Measurements from ENCODE around the gene TMEM253. TPM values are rescaled to one million over a fixed set of nuclear protein-coding genes. Genes with fewer than 3 reads are reported as not detected.
A peak's percentile ranks its signal among the peaks of the same experiment; 100 is the strongest.

Gene TMEM253
- polyA plus RNA-seq, 1 experiment = 0.75 TPM

DNA sequence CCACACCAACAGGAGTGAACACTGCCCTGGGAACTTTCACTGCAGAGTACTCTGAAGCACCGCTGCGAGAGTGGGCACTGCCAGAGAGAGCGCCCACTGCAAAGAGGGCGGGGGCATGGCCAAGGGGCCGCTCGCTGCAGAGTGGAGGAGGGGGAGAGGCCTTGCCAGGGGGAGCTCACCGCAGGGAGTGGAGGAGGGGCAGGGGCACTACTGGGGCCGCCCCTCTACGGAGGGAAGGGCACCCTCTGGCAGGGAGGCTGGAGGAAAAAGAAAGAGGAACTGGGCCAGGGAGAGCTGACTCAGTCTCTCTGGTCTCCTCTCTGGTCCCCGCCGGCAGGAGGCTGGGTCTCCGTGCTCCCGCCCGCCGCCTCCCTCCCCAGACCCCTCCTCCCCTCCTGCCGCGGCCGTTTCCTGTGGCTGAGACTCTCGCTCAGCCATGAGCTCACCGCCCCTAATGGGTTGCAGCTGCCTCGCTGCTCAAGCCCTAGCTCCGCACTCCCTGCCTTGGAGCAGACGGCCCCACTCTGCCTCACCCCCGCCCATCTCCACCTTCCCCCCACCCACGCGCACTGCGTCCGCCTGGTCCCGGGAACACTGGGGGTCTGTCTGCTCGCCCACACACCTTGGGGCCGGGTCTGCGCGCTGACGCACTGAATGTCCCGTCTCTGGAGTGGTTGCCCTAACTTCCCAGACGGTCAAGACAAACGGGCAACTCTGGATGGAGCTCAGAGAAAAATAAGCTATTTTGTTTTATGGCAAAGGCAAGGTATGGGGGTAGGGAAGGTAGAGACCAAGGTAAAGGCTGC lies 29.4 kb upstream of the TMEM253 start:
- Histone ChIP-seq H3K4me3 (ENCODE audit: low read depth, low read length) (peak overlapping the region; percentile 79), H3K36me3 (ENCODE audit: control insufficient read depth, insufficient read depth, low read length) (peaks cover 28% of the 10 kb centered on the region), H3K27me3 (ENCODE audit: control insufficient read depth, insufficient read depth, low read length) (no peaks in the 10 kb centered on the region)
- DNase-seq (ENCODE audit: low read depth) = peak; percentile 71
- TF ChIP-seq, protein P1, sequence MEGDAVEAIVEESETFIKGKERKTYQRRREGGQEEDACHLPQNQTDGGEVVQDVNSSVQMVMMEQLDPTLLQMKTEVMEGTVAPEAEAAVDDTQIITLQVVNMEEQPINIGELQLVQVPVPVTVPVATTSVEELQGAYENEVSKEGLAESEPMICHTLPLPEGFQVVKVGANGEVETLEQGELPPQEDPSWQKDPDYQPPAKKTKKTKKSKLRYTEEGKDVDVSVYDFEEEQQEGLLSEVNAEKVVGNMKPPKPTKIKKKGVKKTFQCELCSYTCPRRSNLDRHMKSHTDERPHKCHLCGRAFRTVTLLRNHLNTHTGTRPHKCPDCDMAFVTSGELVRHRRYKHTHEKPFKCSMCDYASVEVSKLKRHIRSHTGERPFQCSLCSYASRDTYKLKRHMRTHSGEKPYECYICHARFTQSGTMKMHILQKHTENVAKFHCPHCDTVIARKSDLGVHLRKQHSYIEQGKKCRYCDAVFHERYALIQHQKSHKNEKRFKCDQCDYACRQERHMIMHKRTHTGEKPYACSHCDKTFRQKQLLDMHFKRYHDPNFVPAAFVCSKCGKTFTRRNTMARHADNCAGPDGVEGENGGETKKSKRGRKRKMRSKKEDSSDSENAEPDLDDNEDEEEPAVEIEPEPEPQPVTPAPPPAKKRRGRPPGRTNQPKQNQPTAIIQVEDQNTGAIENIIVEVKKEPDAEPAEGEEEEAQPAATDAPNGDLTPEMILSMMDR (IDR thresholded peaks at IDR 0.05; ENCODE audit: insufficient read depth, low read depth, low read length) = 0 out of 2 replicates have a peak, but pooled peaks have one; percentile 8
- ChIA-PET CTCF (interaction anchor here (0.5 to 6.3 kb wide), 17 partner anchors 11 to 221 kb away, joined by 3 to 117 read pairs (median 5); partner anchors contain the start of genes TMEM253 and ZNF219), POLR2A (interaction anchor here (0.6 kb wide), 4 partner anchors 22 to 477 kb away, joined by 3 to 19 read pairs (median 6); no protein-coding TSS in a partner anchor)

DNA sequence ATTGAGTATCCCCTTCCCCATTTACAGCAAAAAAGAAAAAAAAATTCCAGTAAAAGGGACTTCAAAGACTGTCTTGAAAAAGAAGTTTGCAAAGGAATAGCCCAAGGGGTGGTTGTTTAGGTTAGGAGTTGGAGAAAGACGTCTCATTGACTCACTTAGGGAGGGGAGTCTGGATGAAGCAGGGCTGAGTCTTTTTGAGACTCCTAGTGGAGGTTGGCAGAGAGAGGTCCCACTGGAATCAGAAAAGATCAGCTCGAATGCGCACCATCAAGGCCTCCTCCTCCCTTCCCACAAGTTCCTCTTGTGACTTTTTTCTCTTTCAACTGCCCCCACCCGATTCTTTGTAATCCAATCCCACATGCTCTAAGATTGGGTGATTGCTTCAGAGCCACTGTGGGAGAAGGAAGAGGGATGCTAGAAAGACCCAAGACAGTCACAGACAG lies 28.8 kb upstream of the TMEM253 start:
- no peak for DNase-seq (ENCODE audit: low read depth)
- ChIA-PET POLR2A (interaction anchor here (0.6 kb wide), 3 partner anchors 21 to 31 kb away, joined by 4 to 19 read pairs (median 8); no protein-coding TSS in a partner anchor), CTCF (interaction anchor here (0.9 to 6.3 kb wide), 10 partner anchors 11 to 101 kb away, joined by 3 to 117 read pairs (median 14); partner anchors contain the start of genes TMEM253 and ZNF219)
- Histone ChIP-seq H3K27me3 (ENCODE audit: control insufficient read depth, insufficient read depth, low read length) (no peaks in the 10 kb centered on the region), H3K36me3 (ENCODE audit: control insufficient read depth, insufficient read depth, low read length) (peaks cover 32% of the 10 kb centered on the region), H3K4me3 (ENCODE audit: low read depth, low read length) (peak overlapping the region; percentile 79)
- TF ChIP-seq, protein P1 (IDR thresholded peaks at IDR 0.05; ENCODE audit: insufficient read depth, low read depth, low read length) = peak; percentile 24; the same call in 1 of the 2 replicates

DNA sequence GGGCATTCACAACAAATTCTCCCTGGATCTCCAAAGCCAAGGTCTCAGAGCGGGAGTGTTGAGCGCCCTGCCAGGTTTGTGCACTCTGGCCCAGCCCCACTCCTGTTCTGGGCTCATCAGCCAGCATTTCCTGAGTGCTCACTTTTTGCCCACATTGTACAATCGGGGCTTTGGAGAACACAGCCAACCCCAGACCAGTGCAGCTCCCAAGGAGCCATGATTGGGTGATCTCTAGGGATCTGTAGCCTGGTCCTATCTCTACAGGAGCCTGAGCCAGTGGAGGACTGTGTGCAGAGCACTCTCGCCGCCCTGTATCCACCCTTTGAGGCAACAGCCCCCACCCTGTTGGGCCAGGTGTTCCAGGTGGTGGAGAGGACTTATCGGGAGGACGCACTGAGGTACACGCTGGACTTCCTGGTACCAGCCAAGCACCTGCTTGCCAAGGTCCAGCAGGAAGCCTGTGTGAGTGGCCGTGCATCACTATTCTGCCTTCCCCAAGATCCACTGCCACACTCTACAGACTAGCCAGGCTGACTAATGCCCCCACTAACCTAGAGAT lies 28.0 kb upstream of the TMEM253 start:
- H3K27me3 ChIP-seq (ENCODE audit: control insufficient read depth, insufficient read depth, low read length) = no peaks in the 10 kb centered on the region
- H3K36me3 ChIP-seq (ENCODE audit: control insufficient read depth, insufficient read depth, low read length) = peaks cover 34% of the 10 kb centered on the region
- DNase-seq (ENCODE audit: low read depth) = no peak
- no peak overlapping the region for H3K4me3 ChIP-seq (ENCODE audit: low read depth, low read length)
- ChIA-PET POLR2A (no interaction called here), CTCF (interaction anchor here (1.9 to 6.3 kb wide), 6 partner anchors 11 to 61 kb away, joined by 6 to 117 read pairs (median 45); partner anchors contain the start of gene TMEM253)
- TF ChIP-seq, protein P1 (IDR thresholded peaks at IDR 0.05; ENCODE audit: insufficient read depth, low read depth, low read length) = no peak

DNA sequence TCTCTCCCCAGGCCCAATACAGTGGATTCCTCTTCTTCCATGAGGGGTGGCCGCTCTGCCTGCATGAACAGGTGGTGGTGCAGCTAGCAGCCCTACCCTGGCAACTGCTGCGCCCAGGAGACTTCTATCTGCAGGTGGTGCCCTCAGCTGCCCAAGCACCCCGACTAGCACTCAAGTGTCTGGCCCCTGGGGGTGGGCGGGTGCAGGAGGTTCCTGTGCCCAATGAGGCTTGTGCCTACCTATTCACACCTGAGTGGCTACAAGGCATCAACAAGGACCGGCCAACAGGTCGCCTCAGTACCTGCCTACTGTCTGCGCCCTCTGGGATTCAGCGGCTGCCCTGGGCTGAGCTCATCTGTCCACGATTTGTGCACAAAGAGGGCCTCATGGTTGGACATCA lies 26.9 kb upstream of the TMEM253 start:
- POLR2A ChIA-PET = interaction anchor here (0.7 kb wide), 1 partner anchor 74 kb away, joined by 3 read pairs; no protein-coding TSS in a partner anchor
- TF ChIP-seq, protein P1 (IDR thresholded peaks at IDR 0.05; ENCODE audit: insufficient read depth, low read depth, low read length) = no peak
- peaks cover 41% of the 10 kb centered on the region for H3K36me3 ChIP-seq (ENCODE audit: control insufficient read depth, insufficient read depth, low read length)
- CTCF ChIA-PET = interaction anchor here (0.8 to 6.3 kb wide), 5 partner anchors 10 to 59 kb away, joined by 4 to 117 read pairs (median 55); partner anchors contain the start of gene TMEM253
- H3K27me3 ChIP-seq (ENCODE audit: control insufficient read depth, insufficient read depth, low read length) = no peaks in the 10 kb centered on the region
- H3K4me3 ChIP-seq (ENCODE audit: low read depth, low read length) = no peak overlapping the region
- DNase-seq (ENCODE audit: low read depth) = no peak
